PC-9 (cell line): ENCODE measurements around the gene SLC2A9. TPM values are rescaled to one million over a fixed set of nuclear protein-coding genes. Genes with fewer than 3 reads are reported as not detected.

ENCODE experiments used
- BruUV-seq: library from RNA; stranded (reverse); fragments of 400-500 nt; replicated peaks from 2 replicates; lab custom pipeline; 2021; lab: Mats Ljungman, UMichigan
- CTCF ChIA-PET: fragments of 300-600 bp; sonication (Branson Sonifier 250); formaldehyde crosslinking; loops from one replicate; lab custom pipeline; 2022; ENCODE audit warnings: antibody characterized with exemption; lab: Charles Lee
- POLR2A ChIA-PET: fragments of 300-600 bp; sonication (Branson Sonifier 250); formaldehyde crosslinking; loops from one replicate; lab custom pipeline; 2022; ENCODE audit warnings: antibody characterized with exemption; ENCODE audit not compliant: unreplicated experiment; lab: Charles Lee
- DNase-seq, 2 experiments: peaks; one replicate each; pipeline versions ENCODE4 v3.0.0 to v3.0.0-alpha.2; 2015 to 2022; ENCODE audit warnings: mixed read lengths in 1 of 2
- H2AFZ ChIP-seq: fragments of 200-600 bp; sonication (generic); 2 replicates; pipeline ENCODE4 v1.8.1; 2017; ENCODE audit warnings: antibody characterized with exemption
- H3F3A ChIP-seq: fragments of 200-600 bp; sonication (generic); 2 replicates; pipeline ENCODE4 v1.8.1; 2017; ENCODE audit warnings: antibody characterized with exemption, mild to moderate bottlenecking, low read depth; ENCODE audit not compliant: insufficient read depth
- H3K27ac ChIP-seq: fragments of 200-600 bp; sonication (generic); 2 replicates; pipeline ENCODE4 v1.6.1; 2016; ENCODE audit warnings: mixed run types
- H3K27me3 ChIP-seq: fragments of 200-600 bp; sonication (generic); 2 replicates; pipeline ENCODE4 v1.6.1; 2016; ENCODE audit warnings: low read depth, mixed run types; ENCODE audit not compliant: insufficient read depth
- H3K36me3 ChIP-seq: fragments of 200-600 bp; sonication (generic); 2 replicates; pipeline ENCODE4 v1.6.1; 2016; ENCODE audit warnings: low read depth, mixed run types
- H3K4me1 ChIP-seq: fragments of 200-600 bp; sonication (generic); replicated peaks from 2 replicates; pipeline ENCODE4 v1.6.1; 2016; ENCODE audit warnings: mixed run types; ENCODE audit not compliant: insufficient read depth
- H3K4me2 ChIP-seq: fragments of 200-600 bp; sonication (generic); 2 replicates; pipeline ENCODE4 v1.6.1; 2017; ENCODE audit warnings: mixed run types
- H3K4me3 ChIP-seq: fragments of 200-600 bp; sonication (generic); 2 replicates; pipeline ENCODE4 v1.6.1; 2016; ENCODE audit warnings: mixed run types
- H3K79me2 ChIP-seq: fragments of 200-600 bp; sonication (generic); 2 replicates; pipeline ENCODE4 v1.6.1; 2017; ENCODE audit warnings: low read depth, mixed run types
- H3K9me2 ChIP-seq: fragments of 200-600 bp; sonication (generic); 2 replicates; pipeline ENCODE4 v1.8.1; 2017; ENCODE audit warnings: mild to moderate bottlenecking; ENCODE audit not compliant: insufficient read depth
- H3K9me3 ChIP-seq: fragments of 200-600 bp; sonication (generic); 2 replicates; pipeline ENCODE4 v1.8.1; 2016; ENCODE audit warnings: low read depth; ENCODE audit not compliant: insufficient read depth
- H4K20me1 ChIP-seq: fragments of 200-600 bp; sonication (generic); 2 replicates; pipeline ENCODE4 v1.8.1; 2017; ENCODE audit not compliant: insufficient read depth
- EZH2 ChIP-seq: fragments of 200-600 bp; sonication (generic); IDR thresholded peaks from 2 replicates; pipeline ENCODE4 v1.8.0; 2017; ENCODE audit warnings: antibody characterized with exemption, low read depth
- intact Hi-C: fragments of 100-400 bp; cut with micrococcal nuclease; formaldehyde crosslinking; loops from one replicate; pipeline ENCODE4 v1.10.0; 2022; ENCODE audit not compliant: unreplicated experiment
- total RNA-seq: library from RNA; stranded (reverse); gene quantifications from 2 replicates; pipeline ENCODE4 v1.2.3, GENCODE V29; 2021
- TF ChIP-seq, protein P1 (sequence below): fragments of 200-600 bp; sonication (generic); conservative IDR thresholded peaks from 2 replicates; pipeline ENCODE4 v1.6.1; 2017; ENCODE audit warnings: mixed run types, antibody characterized with exemption, mild to moderate bottlenecking, moderate library complexity

SLC2A9 gene
- total RNA-seq, 1 experiment from 2014 or later, result 0.28 TPM

GRCh38 chr4:9946170-9946569 lies 75.1 kb downstream of the SLC2A9 start:
- Histone ChIP-seq H3K36me3 (no peaks in the 10 kb centered on the region), H3K9me2 (no peaks in the 10 kb centered on the region), H4K20me1 (no peaks in the 10 kb centered on the region), H3K4me2 (no peak overlapping the region), H3K4me3 (no peak overlapping the region), H3F3A (no peaks in the 10 kb centered on the region), H3K27ac (no peak overlapping the region), H2AFZ (no peak overlapping the region), H3K4me1 (no peaks in the 10 kb centered on the region), H3K27me3 (no peaks in the 10 kb centered on the region), H3K79me2 (no peaks in the 10 kb centered on the region), H3K9me3 (no peaks in the 10 kb centered on the region)
- no peak for TF ChIP-seq EZH2
- TF ChIP-seq, protein P1, sequence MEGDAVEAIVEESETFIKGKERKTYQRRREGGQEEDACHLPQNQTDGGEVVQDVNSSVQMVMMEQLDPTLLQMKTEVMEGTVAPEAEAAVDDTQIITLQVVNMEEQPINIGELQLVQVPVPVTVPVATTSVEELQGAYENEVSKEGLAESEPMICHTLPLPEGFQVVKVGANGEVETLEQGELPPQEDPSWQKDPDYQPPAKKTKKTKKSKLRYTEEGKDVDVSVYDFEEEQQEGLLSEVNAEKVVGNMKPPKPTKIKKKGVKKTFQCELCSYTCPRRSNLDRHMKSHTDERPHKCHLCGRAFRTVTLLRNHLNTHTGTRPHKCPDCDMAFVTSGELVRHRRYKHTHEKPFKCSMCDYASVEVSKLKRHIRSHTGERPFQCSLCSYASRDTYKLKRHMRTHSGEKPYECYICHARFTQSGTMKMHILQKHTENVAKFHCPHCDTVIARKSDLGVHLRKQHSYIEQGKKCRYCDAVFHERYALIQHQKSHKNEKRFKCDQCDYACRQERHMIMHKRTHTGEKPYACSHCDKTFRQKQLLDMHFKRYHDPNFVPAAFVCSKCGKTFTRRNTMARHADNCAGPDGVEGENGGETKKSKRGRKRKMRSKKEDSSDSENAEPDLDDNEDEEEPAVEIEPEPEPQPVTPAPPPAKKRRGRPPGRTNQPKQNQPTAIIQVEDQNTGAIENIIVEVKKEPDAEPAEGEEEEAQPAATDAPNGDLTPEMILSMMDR, result no peak
- ChIA-PET CTCF (no interaction called here), POLR2A (no interaction called here)
- DNase-seq, result no peak
- intact Hi-C loops, result no loop called here
- BruUV-seq, result no TSS peak

- CTCF ChIA-PET, result no interaction called here
- H3K4me3 ChIP-seq, result no peak overlapping the region
- no peak overlapping the region for H3K4me2 ChIP-seq
- H3F3A ChIP-seq, result no peaks in the 10 kb centered on the region
- no peaks in the 10 kb centered on the region for H4K20me1 ChIP-seq
- POLR2A ChIA-PET, result no interaction called here
- H3K27ac ChIP-seq, result no peak overlapping the region
- no peak for TF ChIP-seq EZH2
- TF ChIP-seq, protein P1, result no peak
- DNase-seq, result no peak
- no peaks in the 10 kb centered on the region for H3K9me2 ChIP-seq
- H3K36me3 ChIP-seq, result no peaks in the 10 kb centered on the region
- H2AFZ ChIP-seq, result no peak overlapping the region
- intact Hi-C loops, result no loop called here
- H3K9me3 ChIP-seq, result no peaks in the 10 kb centered on the region
- H3K27me3 ChIP-seq, result no peaks in the 10 kb centered on the region
- H3K79me2 ChIP-seq, result no peaks in the 10 kb centered on the region
- H3K4me1 ChIP-seq, result no peaks in the 10 kb centered on the region
- BruUV-seq, result no TSS peak
Observed at GRCh38 chr4:9944431-9945425, 76.6 kb downstream of the SLC2A9 start.

- Histone ChIP-seq H3K4me3 (no peak overlapping the region), H3F3A (no peaks in the 10 kb centered on the region), H3K36me3 (no peaks in the 10 kb centered on the region), H3K9me3 (no peaks in the 10 kb centered on the region), H3K4me1 (no peaks in the 10 kb centered on the region), H3K27ac (no peak overlapping the region), H2AFZ (no peak overlapping the region), H3K4me2 (no peak overlapping the region), H3K27me3 (no peaks in the 10 kb centered on the region), H3K9me2 (no peaks in the 10 kb centered on the region), H3K79me2 (no peaks in the 10 kb centered on the region), H4K20me1 (no peaks in the 10 kb centered on the region)
- TF ChIP-seq, protein P1, result no peak
- no peak for TF ChIP-seq EZH2
- intact Hi-C loops, result no loop called here
- CTCF ChIA-PET, result no interaction called here
- POLR2A ChIA-PET, result no interaction called here
- no TSS peak for BruUV-seq
- no peak for DNase-seq
Observed at GRCh38 chr4:9943761-9944160, 77.5 kb downstream of the SLC2A9 start.
